Measurements from ENCODE around the gene RAPGEF2.
A peak's percentile ranks its signal among the peaks of the same experiment; 100 is the strongest.

RAPGEF2 gene

GRCh38 chr4:159386620-159387019 lies 283.7 kb downstream of the RAPGEF2 start:
- ATAC-seq, result no peak
- TF ChIP-seq ZNF70 (CRISPR knock-in tag; IDR thresholded peaks at IDR 0.05), result no peak
- TF ChIP-seq CSDC2 (CRISPR knock-in tag; IDR thresholded peaks at IDR 0.05), result no peak
- no peak for TF ChIP-seq CREB5 (CRISPR knock-in tag; IDR thresholded peaks at IDR 0.05; ENCODE audit: low read depth)
- TF ChIP-seq ZNF8 (CRISPR knock-in tag; IDR thresholded peaks at IDR 0.05), result no peak
- TF ChIP-seq OSR1 (CRISPR knock-in tag; IDR thresholded peaks at IDR 0.05), result no peak
- no peak for TF ChIP-seq PPARA (CRISPR knock-in tag; IDR thresholded peaks at IDR 0.05; ENCODE audit: borderline replicate concordance)
- no peak for TF ChIP-seq PATZ1 (CRISPR knock-in tag; IDR thresholded peaks at IDR 0.05; ENCODE audit: borderline replicate concordance)
- no peak for TF ChIP-seq CSRNP3 (CRISPR knock-in tag; IDR thresholded peaks at IDR 0.05)
- TF ChIP-seq ZC3H10 (CRISPR knock-in tag; IDR thresholded peaks at IDR 0.05), result no peak

- no peak for TF ChIP-seq PPARA (CRISPR knock-in tag; IDR thresholded peaks at IDR 0.05; ENCODE audit: borderline replicate concordance)
- TF ChIP-seq CSRNP3 (CRISPR knock-in tag; IDR thresholded peaks at IDR 0.05), result no peak
- no peak for TF ChIP-seq POU6F1 (CRISPR knock-in tag; IDR thresholded peaks at IDR 0.05; ENCODE audit: borderline replicate concordance, low read depth)
- no peak for TF ChIP-seq CSDC2 (CRISPR knock-in tag; IDR thresholded peaks at IDR 0.05)
- TF ChIP-seq PATZ1 (CRISPR knock-in tag; IDR thresholded peaks at IDR 0.05; ENCODE audit: borderline replicate concordance), result no peak
- no peak for TF ChIP-seq ZNF70 (CRISPR knock-in tag; IDR thresholded peaks at IDR 0.05)
- TF ChIP-seq ZNF565 (CRISPR knock-in tag; conservative IDR thresholded peaks at IDR 0.05; ENCODE audit: low read depth), result no peak
- no peak for ATAC-seq
Observed at GRCh38 chr4:159389756-159390155, 286.9 kb downstream of the RAPGEF2 start.

GRCh38 chr4:159390648-159391047 lies 287.8 kb downstream of the RAPGEF2 start:
- TF ChIP-seq ZNF565 (CRISPR knock-in tag; conservative IDR thresholded peaks at IDR 0.05; ENCODE audit: low read depth), result no peak
- TF ChIP-seq ZFP3 (CRISPR knock-in tag; IDR thresholded peaks at IDR 0.05), result no peak
- no peak for TF ChIP-seq ZC3H10 (CRISPR knock-in tag; IDR thresholded peaks at IDR 0.05)
- TF ChIP-seq TSHZ2 (CRISPR knock-in tag; IDR thresholded peaks at IDR 0.05), result no peak
- TF ChIP-seq ISL1 (CRISPR knock-in tag; IDR thresholded peaks at IDR 0.05), result peak; percentile 29; the same call in 1 of the 2 replicates
- TF ChIP-seq BACH2 (CRISPR knock-in tag; IDR thresholded peaks at IDR 0.05; ENCODE audit: borderline replicate concordance), result no peak
- no peak for TF ChIP-seq CSDC2 (CRISPR knock-in tag; IDR thresholded peaks at IDR 0.05)
- TF ChIP-seq POU6F1 (CRISPR knock-in tag; IDR thresholded peaks at IDR 0.05; ENCODE audit: borderline replicate concordance, low read depth), result no peak
- peak; percentile 94 for ATAC-seq
